Measurements from ENCODE around the gene NEAT1. TPM values are rescaled to one million over a fixed set of nuclear protein-coding genes. Genes with fewer than 3 reads are reported as not detected.

NEAT1 gene
- total and polyA plus RNA-seq, 2 of the 8 experiments (the other 6 are each of a cell fraction or from before 2014, with no cell fraction given): 2.4 to 10.7 TPM

DNA sequence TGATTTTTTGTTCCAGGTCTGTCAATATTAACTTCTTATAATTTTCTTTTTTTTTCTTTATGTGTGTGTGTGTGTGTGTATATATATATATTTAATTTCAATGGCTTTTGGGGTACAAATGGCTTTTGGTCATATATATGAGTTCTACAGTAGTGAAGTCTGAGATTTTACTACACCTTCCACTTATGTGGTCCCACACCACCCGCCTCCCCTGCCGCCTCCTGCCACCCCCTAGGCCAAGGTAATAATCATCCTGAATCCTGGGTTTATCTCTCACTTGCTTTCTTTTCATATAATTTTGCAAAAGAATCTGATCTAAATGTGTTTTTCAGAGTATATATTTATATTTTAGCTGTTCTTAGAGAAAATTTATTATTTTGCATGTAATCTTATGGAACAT, 11.1 kb downstream of the NEAT1 start (continued):
- TF ChIP-seq, protein P1, sequence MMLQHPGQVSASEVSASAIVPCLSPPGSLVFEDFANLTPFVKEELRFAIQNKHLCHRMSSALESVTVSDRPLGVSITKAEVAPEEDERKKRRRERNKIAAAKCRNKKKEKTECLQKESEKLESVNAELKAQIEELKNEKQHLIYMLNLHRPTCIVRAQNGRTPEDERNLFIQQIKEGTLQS (IDR thresholded peaks at IDR 0.05; ENCODE audit: insufficient read depth, low read depth, low read length): no peak
- TF ChIP-seq POU5F1 (IDR thresholded peaks at IDR 0.05; ENCODE audit: low read depth, low read length): no peak
- no peak for TF ChIP-seq ZNF274 (IDR thresholded peaks at IDR 0.05; ENCODE audit: borderline replicate concordance, extremely low read depth, low read length)
- TF ChIP-seq KDM5A (IDR thresholded peaks at IDR 0.05; ENCODE audit: low read length): no peak
- no peak for TF ChIP-seq EZH2 (IDR thresholded peaks at IDR 0.05; ENCODE audit: low read depth, low read length, severe bottlenecking)
- TF ChIP-seq CREB1 (IDR thresholded peaks at IDR 0.05): no peak

Measured in H1 (cell line).